Lower leg skin (tissue), 3 donors: ENCODE measurements around the gene GPR137.

ENCODE experiments used
- CTCF ChIP-seq, 3 donors: fragments of 450-650 bp; IDR thresholded peaks; one replicate each; pipeline ENCODE4 v1.5.1; 2016; ENCODE audit warnings: antibody characterized with exemption in 3 of 3, mild to moderate bottlenecking in 3 of 3, moderate library complexity in 2 of 3
- POLR2A ChIP-seq, 2 donors: fragments of 450-650 bp; IDR thresholded peaks; one replicate each; pipeline ENCODE4 v1.6.1; 2016 to 2017; ENCODE audit warnings: antibody characterized with exemption in 2 of 2, mild to moderate bottlenecking in 1 of 2, moderate library complexity in 1 of 2

DNA sequence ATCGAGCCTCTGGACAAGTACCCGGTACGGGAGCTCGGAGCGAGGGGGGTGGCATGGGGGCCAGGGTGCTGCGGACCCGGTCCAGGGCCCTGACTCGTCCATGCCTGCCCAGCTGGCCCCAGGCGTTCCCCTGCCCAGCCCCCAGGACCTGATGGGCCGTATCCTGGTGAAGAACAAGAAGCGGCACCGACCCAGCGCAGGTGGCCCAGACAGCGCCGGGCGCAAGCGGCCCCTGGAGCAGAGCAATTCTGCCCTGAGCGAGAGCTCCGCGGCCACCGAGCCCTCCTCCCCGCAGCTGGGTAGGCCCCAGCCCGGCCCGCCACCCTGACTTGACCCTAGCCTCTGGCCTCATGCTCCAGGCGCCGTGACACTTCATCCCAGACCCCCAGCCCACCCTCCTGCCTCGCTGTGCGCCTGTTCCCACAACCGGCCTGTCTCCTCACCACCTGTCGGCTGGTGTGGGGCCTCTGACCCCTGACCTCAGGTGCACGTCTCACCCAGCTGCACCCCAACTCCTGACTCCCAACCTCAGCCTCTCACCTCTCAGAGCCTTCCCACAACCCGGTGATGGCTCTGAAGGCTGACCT is 26.6 kb upstream of the GPR137 start:
- TF ChIP-seq CTCF (IDR thresholded peaks at IDR 0.05), result no peak
- no peak for TF ChIP-seq POLR2A (IDR thresholded peaks at IDR 0.05)
